Endodermal cell (in vitro differentiated cells): ENCODE measurements around the gene ZFP69B. TPM values are rescaled to one million over a fixed set of nuclear protein-coding genes. Genes with fewer than 3 reads are reported as not detected.

Source experiments
- DNase-seq: peaks from one replicate; pipeline ENCODE4 v3.0.0-alpha.2; 2017
- H3K27ac ChIP-seq: 2 replicates; pipeline ENCODE4 v1.5.1; 2013; ENCODE audit warnings: mild to moderate bottlenecking, low read depth, low read length, moderate library complexity
- H3K27me3 ChIP-seq: 2 replicates; pipeline ENCODE4 v1.6.1; 2013; ENCODE audit warnings: mild to moderate bottlenecking, low read length, moderate library complexity; ENCODE audit not compliant: insufficient read depth, control insufficient read depth, poor library complexity, severe bottlenecking
- H3K36me3 ChIP-seq: 2 replicates; pipeline ENCODE4 v1.7.0; 2013; ENCODE audit warnings: mild to moderate bottlenecking, low read length, moderate library complexity; ENCODE audit not compliant: control insufficient read depth, insufficient read depth
- H3K4me1 ChIP-seq: one replicate; pipeline ENCODE4 v1.7.0; 2013; ENCODE audit warnings: low read length; ENCODE audit not compliant: control insufficient read depth, insufficient read depth
- H3K4me3 ChIP-seq: 2 replicates; pipeline ENCODE4 v1.5.1; 2013; ENCODE audit warnings: mild to moderate bottlenecking, low read length, moderate library complexity
- H3K9ac ChIP-seq: 2 replicates; pipeline ENCODE4 v1.6.1; 2013; ENCODE audit warnings: mild to moderate bottlenecking, low read length, moderate library complexity; ENCODE audit not compliant: poor library complexity, severe bottlenecking; ENCODE audit errors: extremely low read depth
- H3K9me3 ChIP-seq: 2 replicates; pipeline ENCODE4 v1.6.1; 2013; ENCODE audit warnings: mild to moderate bottlenecking, low read length, moderate library complexity; ENCODE audit not compliant: control insufficient read depth
- H3K27ac Mint-ChIP-seq: 2 replicates; pipeline ENCODE4 v1.8.0; 2020; ENCODE audit warnings: mixed read lengths
- H3K27me3 Mint-ChIP-seq: 2 replicates; pipeline ENCODE4 v1.8.0; 2021; ENCODE audit warnings: mild to moderate bottlenecking, mixed read lengths; ENCODE audit not compliant: insufficient read depth
- H3K36me3 Mint-ChIP-seq: 2 replicates; pipeline ENCODE4 v1.8.0; 2020; ENCODE audit warnings: low read depth, mixed read lengths
- H3K4me1 Mint-ChIP-seq: 2 replicates; pipeline ENCODE4 v1.8.0; 2020; ENCODE audit warnings: mixed read lengths
- H3K4me3 Mint-ChIP-seq: 2 replicates; pipeline ENCODE4 v1.8.0; 2020; ENCODE audit warnings: mild to moderate bottlenecking, moderate library complexity, mixed read lengths
- H3K9me3 Mint-ChIP-seq: 2 replicates; pipeline ENCODE4 v1.8.0; 2020; ENCODE audit warnings: mild to moderate bottlenecking, mixed read lengths
- WGBS, 2 experiments: methylation state at CpG; one replicate each; pipeline versions ENCODE4 v1.1.5 to v1.1.7; 2013; ENCODE audit warnings: missing lambda C conversion rate in 2 of 2, mixed read lengths in 1 of 2; ENCODE audit not compliant: insufficient coverage in 1 of 2, insufficient read length in 1 of 2; 5-methylcytosine and 5-hydroxymethylcytosine counted together
- total RNA-seq, 2 donors: library from RNA; stranded (reverse); fragmentation: NEBNext Ultra II Directional in 1 of 2; extraction: Animal tissue kit (Norgen Biotek cat#: 25700) in 1 of 2; gene quantifications; 2 replicates in 1 of 2; 3 replicates in 1 of 2; pipeline ENCODE4 v1.2.1, GENCODE V29; 2021
- TF ChIP-seq, protein P1 (sequence below): fragments of 200-600 bp; sonication (generic); conservative IDR thresholded peaks from 2 replicates; pipeline ENCODE4 v1.5.0; 2021; ENCODE audit warnings: antibody characterized with exemption, mild to moderate bottlenecking

The ZFP69B gene
- total RNA-seq, 2 donors from 2014 or later, result 7.7 to 10.3 TPM

DNA sequence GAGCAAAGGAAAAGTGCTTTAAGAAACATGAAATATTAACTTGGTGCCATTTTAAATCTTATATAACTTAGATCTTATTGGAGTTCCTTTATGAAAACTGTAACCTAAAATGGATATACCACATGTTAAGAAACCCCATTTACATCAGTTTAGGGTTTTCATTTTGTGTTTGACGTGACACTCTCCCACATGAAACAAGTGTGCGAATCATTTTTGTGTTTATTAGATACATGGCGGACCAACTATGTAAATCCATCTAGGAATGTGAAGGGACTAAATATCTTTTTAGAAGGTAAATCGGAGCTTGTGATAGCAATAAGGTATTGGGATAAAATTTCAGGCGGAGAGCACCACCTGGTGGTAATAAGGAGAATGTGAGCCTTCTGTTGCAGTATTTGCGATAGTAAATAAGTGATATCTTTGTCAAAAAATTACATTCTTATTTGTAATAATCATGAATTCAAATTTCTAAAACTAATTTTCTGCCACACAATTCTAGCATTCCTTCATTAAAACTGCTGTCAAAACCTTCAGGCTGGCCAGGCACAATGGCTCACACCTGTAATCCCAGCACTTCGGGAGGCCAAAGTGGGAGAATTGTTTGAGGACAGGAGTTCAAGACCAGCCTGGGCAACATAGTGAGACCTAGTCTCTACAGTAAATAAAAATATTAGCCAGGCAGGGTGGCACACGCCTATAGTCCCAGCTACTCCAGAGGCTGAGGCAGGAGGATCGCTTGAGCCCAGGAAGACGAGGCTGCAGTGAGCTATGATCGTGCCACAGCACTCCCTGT lies 45.4 kb upstream of the ZFP69B start:
- WGBS, 2 experiments, result 53 to 65% methylated on average over 9 to 11 of the region's 11 CpGs
- Histone ChIP-seq H3K4me3 (no peak overlapping the region), H3K27me3 (no peaks in the 10 kb centered on the region), H3K36me3 (peaks cover 20% of the 10 kb centered on the region), H3K4me1 (peaks cover 8% of the 10 kb centered on the region), H3K27ac (no peak overlapping the region), H3K9me3 (no peaks in the 10 kb centered on the region), H3K9ac (no peak overlapping the region)
- TF ChIP-seq, protein P1, sequence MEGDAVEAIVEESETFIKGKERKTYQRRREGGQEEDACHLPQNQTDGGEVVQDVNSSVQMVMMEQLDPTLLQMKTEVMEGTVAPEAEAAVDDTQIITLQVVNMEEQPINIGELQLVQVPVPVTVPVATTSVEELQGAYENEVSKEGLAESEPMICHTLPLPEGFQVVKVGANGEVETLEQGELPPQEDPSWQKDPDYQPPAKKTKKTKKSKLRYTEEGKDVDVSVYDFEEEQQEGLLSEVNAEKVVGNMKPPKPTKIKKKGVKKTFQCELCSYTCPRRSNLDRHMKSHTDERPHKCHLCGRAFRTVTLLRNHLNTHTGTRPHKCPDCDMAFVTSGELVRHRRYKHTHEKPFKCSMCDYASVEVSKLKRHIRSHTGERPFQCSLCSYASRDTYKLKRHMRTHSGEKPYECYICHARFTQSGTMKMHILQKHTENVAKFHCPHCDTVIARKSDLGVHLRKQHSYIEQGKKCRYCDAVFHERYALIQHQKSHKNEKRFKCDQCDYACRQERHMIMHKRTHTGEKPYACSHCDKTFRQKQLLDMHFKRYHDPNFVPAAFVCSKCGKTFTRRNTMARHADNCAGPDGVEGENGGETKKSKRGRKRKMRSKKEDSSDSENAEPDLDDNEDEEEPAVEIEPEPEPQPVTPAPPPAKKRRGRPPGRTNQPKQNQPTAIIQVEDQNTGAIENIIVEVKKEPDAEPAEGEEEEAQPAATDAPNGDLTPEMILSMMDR, result peak; percentile 98
- Mint-ChIP-seq H3K4me1 (peaks cover 19% of the 10 kb centered on the region), H3K36me3 (peaks cover 13% of the 10 kb centered on the region), H3K27ac (no peak overlapping the region), H3K4me3 (no peak overlapping the region), H3K9me3 (no peaks in the 10 kb centered on the region), H3K27me3 (no peaks in the 10 kb centered on the region)
- DNase-seq, result no peak

DNA sequence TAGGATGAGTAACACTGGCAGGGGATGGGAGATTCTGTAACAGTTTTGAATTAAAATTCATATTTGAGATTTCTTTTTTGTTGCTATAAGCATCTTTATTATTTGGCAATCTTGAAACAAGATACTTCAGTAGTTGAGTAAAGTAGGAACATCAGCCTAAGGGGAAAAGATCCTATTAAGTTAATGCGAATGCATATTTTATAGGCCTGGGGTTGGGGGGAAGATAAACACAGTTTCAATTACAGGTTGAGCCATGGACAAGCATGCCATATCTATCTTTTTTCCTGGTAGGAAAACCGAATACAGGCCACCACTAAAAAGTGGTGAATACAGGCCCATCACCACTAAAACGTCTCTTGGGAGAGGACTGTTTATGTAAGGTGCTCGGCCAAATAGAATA lies 44.5 kb upstream of the ZFP69B start:
- Histone ChIP-seq H3K4me3 (no peak overlapping the region), H3K4me1 (peaks cover 8% of the 10 kb centered on the region), H3K36me3 (peaks cover 29% of the 10 kb centered on the region), H3K9ac (no peak overlapping the region), H3K27ac (no peak overlapping the region), H3K27me3 (no peaks in the 10 kb centered on the region), H3K9me3 (no peaks in the 10 kb centered on the region)
- WGBS, 2 experiments, result 95 to 96% methylated on average over 4 of the region's 4 CpGs
- DNase-seq, result no peak
- Mint-ChIP-seq H3K27ac (no peak overlapping the region), H3K9me3 (no peaks in the 10 kb centered on the region), H3K27me3 (no peaks in the 10 kb centered on the region), H3K36me3 (peaks cover 17% of the 10 kb centered on the region), H3K4me1 (peaks cover 14% of the 10 kb centered on the region), H3K4me3 (no peak overlapping the region)
- TF ChIP-seq, protein P1, result no peak

DNA sequence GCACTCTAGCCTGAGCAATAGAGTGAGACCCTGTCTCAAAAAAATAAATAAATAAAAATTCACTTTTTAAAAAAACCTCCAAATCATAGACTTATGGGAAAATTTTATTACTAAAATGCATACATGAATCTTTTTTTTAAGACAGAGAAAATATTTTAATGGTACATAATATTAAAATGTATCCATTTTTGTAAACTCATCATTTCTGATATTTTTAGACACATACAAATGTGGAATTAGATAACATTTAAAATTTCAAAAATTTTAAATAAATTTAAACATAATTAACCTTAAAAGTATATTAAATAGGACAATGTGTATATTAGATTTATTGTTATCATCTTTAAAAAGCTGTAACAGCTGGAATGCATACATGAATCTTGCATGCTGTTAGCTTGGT lies 42.8 kb upstream of the ZFP69B start:
- no peak overlapping the region for H3K27ac Mint-ChIP-seq

More for the DNA sequence above, 42.8 kb upstream of the ZFP69B start:
- H3K9me3 Mint-ChIP-seq, result no peaks in the 10 kb centered on the region
- no peak overlapping the region for H3K4me3 ChIP-seq
- H3K4me1 Mint-ChIP-seq, result peaks cover 10% of the 10 kb centered on the region
- H3K4me1 ChIP-seq, result peaks cover 8% of the 10 kb centered on the region
- H3K36me3 ChIP-seq, result peaks cover 36% of the 10 kb centered on the region
- H3K9me3 ChIP-seq, result no peaks in the 10 kb centered on the region
- no peaks in the 10 kb centered on the region for H3K27me3 Mint-ChIP-seq
- H3K36me3 Mint-ChIP-seq, result peaks cover 17% of the 10 kb centered on the region
- no peak for DNase-seq
- H3K27ac ChIP-seq, result no peak overlapping the region
- H3K9ac ChIP-seq, result no peak overlapping the region
- TF ChIP-seq, protein P1, result no peak
- H3K27me3 ChIP-seq, result no peaks in the 10 kb centered on the region
- H3K4me3 Mint-ChIP-seq, result no peak overlapping the region
